HG02840 (cell line): ENCODE measurements around the gene GLI2.

Source experiments
- ATAC-seq: cut with Tn5 transposase; IDR thresholded peaks from one replicate; pipeline ENCODE4 v1.9.1; 2021; ENCODE audit warnings: mild to moderate bottlenecking, moderate library complexity, moderate number of reproducible peaks; ENCODE audit not compliant: unreplicated experiment, low FRiP score

GLI2 gene

DNA sequence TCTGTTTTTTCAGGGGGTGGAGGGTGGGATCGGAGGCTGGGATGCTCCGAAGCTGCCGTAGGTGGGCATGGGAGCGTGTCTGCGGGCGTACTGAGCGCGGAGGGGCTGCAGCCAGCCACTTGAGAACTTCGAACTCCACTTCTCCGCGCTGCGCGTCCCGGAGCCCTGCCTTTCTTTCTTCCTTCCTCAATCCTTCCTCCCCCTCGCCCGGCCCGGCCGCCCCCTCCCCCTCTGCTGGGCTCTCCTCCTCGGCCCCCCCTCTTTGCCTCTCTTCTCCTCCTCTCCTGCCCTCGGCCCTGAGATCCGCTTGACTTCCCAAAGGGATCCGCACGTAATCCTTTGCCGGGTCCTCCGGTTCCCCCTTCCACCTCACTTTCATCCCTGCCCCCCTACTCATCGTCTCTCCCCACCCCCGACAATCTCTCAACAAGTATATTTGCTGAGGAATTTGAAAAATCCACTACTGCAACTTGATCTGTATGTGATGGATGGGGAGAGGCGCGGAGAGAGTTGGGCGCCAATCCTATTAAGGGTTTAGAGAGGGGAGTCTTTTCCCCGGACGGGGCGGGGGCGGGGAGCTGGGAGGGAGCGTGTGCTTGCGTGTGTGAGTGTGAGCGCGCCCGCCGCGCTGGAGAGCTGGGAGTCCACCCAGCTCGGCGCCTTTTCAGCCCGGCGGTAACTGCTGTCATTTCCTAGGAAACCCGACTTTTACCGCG lies 1.1 kb downstream of the GLI2 start:
- no peak for ATAC-seq

GRCh38 chr2:120737340-120738101 lies 1.9 kb downstream of the GLI2 start:
- ATAC-seq = no peak

- ATAC-seq = no peak
These were observed 2.4 kb downstream of the GLI2 start for GRCh38 chr2:120738117-120738516.

DNA sequence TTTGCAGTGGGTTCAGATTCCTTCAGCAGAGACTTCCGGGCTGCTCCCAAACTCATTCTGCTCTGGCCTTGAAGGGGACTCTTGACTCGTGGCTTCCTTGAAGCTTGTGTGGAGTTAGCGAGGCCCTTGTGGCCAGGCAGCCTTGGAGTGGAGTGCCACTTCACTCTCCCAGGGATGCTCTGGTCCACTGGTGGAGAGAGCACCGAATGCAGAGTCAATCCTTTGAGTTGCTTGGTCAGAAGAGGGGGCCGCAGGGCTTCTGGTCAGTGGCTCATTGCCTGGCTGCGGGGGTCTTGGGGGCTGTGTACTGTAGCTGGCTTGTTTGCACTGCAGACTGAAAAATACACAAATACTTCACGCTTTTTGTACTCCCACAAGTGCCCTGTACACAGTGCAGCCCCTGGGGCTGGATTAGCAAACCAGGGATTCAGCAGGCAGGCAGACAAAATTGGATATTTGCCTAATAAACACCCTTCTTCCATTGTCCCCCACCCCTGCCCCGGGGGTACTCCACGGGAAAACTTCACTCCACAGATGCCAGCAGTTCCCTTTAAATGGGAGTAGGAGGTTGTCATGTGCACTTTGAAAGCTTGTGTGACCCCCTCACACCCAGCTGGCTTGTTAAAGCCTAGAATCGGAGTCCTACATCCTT lies 3.2 kb downstream of the GLI2 start:
- ATAC-seq = no peak

DNA sequence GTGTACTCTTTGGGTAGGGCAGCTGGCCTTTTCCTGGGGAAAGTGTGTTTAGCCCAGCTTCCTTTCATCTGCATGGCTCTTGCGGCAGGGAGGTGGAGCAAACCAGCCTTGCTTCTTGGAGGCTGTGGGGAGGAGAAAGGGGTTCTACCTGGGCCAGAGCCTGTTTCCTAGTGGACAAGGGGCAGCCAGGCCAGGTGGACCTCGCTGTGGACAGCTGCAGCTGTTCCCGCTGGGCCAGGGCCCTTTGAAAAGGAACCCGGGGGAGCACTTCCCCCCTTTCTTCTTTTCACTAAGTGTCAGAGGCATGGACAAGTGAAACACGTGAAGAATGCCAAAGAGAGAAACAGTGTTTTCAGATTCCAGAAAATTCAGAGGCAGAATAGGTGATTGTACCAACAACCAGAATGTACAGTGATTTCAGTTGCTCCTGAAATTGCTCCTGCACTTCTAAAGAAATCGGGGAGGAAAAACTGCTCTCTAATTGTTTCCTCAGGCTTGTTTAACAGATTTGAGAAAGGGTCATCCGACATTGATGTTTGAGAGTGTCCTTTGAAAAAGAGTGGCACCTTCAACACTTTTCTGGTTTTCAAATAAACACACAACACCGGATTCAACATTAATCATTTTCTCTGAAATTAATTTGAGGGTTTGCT lies 3.9 kb downstream of the GLI2 start:
- ATAC-seq = no peak

DNA sequence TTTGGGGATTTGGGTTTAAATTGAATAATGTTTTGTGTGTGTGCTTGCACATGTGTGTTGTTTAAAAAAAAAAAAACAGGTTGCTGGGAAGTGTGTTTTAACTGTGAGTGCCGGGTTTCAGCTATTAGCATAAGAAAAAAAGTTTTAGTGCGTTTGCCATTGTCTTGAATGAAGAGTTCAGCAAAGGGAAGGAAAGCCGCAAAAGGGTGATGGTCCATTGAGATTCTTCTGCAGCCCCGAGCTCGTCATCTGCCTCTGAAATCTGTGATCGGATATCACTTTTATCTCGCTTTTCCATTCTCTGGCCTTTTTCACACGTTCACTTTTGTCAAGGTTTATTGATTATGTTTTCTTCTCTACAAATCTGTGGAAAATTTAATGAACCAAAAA lies 4.7 kb downstream of the GLI2 start:
- ATAC-seq = no peak

- no peak for ATAC-seq
These were observed 5.3 kb downstream of the GLI2 start for GRCh38 chr2:120740765-120741524.

- ATAC-seq = no peak
These were observed 6.2 kb downstream of the GLI2 start for GRCh38 chr2:120741571-120742561.

DNA sequence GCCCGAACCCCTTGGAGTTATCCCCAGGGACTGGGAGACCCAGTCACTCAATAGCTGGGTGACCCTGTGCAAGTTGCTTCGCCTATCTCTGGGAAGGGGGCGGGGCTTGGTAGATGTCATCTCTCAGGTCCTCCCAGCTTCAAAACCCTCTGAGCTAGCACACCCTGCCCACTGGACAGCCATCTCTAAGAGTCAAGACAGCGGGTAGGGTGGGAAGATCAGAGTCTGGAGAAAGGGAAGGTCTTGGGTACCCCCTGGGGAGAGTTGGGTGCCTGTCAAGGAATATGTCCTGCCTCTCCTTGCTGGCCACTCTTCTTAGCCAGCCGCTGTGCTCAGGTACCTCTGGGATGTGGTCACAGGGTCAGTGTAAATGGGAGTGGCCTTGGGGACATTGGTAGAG lies 8.0 kb downstream of the GLI2 start:
- no peak for ATAC-seq

GRCh38 chr2:120744817-120745216 lies 9.1 kb downstream of the GLI2 start:
- no peak for ATAC-seq

- ATAC-seq = no peak
These were observed 9.9 kb downstream of the GLI2 start for GRCh38 chr2:120745420-120746111.

- no peak for ATAC-seq
These were observed 10.5 kb downstream of the GLI2 start for GRCh38 chr2:120746144-120746543.

DNA sequence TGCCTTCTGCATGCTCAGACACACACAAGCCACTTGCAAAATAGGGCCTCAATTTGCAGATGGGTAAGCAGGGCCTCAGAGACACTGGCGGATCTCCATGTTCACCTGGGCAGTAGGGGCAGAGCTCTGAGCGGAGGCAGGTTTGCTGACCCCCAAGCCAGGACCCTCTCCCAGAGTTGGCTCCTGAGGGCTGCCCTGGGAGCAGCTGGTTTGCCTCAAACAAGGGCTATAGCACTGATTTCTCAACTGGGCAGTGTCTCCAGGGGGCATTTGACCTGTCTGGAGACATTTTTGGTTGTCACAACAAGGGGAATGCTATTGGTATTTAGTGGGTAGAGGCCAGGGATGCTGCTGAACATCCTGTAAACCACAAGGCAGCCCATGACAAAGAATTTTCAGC lies 11.6 kb downstream of the GLI2 start:
- no peak for ATAC-seq

- no peak for ATAC-seq
These were observed 12.0 kb downstream of the GLI2 start for GRCh38 chr2:120747706-120748105.

DNA sequence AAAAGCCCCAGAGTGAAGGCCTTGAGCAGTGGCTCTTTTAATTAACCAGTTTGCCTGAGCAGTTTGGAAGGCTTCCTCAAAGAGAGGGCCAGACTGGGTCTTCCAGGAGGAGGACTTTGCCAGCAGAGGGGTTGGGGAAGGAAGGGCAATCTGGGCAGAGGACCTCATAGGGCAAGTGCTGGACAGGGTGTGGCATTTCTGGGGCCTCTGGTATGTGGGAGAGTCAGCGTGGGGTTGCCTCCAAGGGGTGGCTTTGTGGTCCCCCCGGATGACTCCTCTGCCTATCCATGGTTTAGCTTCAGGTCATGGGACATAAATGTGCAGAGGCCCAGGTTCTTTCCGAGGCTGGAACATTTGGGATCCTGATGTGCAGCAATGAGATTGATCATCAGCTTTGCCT lies 12.6 kb downstream of the GLI2 start:
- ATAC-seq = no peak

DNA sequence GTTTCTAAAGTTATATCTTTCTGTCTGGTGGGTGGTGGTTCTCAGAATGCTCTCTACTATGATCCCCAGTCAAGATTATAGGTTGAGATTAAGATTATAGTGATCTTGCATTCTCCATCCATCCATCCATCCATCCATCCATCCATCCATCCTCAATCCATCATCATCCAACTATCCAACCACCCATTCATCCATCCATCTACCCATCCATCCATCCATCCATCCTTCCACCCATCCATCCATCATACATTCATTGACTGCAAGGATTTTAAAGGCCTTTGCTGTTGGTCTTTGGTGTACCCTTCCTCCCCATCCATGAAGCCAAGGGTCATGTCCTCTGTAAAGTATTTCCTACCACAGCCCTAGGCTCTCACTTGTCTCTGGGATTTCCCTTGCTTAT lies 13.1 kb downstream of the GLI2 start:
- ATAC-seq = no peak

GRCh38 chr2:120749506-120750431 lies 14.1 kb downstream of the GLI2 start:
- no peak for ATAC-seq
